ENCODE results near the gene CDHR1.

CDHR1 gene

DNA sequence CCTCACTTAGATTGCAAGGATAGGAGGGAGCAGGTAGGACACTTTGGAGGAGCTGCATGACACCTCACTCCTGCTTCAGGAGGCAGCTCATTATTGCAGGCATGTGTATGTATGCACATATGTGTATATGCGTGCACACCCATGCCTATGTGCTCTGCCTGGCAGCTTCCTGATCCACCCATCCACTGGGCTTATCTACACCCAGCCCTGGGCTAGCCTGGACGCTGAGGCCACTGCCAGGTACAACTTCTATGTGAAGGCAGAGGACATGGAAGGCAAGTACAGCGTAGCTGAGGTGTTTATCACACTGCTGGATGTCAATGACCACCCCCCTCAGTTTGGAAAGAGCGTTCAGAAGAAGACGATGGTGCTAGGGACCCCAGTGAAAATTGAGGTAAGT lies 17.7 kb downstream of the CDHR1 start:
- TF ChIP-seq, protein P1, sequence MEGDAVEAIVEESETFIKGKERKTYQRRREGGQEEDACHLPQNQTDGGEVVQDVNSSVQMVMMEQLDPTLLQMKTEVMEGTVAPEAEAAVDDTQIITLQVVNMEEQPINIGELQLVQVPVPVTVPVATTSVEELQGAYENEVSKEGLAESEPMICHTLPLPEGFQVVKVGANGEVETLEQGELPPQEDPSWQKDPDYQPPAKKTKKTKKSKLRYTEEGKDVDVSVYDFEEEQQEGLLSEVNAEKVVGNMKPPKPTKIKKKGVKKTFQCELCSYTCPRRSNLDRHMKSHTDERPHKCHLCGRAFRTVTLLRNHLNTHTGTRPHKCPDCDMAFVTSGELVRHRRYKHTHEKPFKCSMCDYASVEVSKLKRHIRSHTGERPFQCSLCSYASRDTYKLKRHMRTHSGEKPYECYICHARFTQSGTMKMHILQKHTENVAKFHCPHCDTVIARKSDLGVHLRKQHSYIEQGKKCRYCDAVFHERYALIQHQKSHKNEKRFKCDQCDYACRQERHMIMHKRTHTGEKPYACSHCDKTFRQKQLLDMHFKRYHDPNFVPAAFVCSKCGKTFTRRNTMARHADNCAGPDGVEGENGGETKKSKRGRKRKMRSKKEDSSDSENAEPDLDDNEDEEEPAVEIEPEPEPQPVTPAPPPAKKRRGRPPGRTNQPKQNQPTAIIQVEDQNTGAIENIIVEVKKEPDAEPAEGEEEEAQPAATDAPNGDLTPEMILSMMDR (conservative IDR thresholded peaks at IDR 0.05; ENCODE audit: control insufficient read depth, insufficient read depth, low read depth, low read length): no peak
- no peak overlapping the region for H3K4me3 ChIP-seq (ENCODE audit: control insufficient read depth, low read depth, low read length)

DNA sequence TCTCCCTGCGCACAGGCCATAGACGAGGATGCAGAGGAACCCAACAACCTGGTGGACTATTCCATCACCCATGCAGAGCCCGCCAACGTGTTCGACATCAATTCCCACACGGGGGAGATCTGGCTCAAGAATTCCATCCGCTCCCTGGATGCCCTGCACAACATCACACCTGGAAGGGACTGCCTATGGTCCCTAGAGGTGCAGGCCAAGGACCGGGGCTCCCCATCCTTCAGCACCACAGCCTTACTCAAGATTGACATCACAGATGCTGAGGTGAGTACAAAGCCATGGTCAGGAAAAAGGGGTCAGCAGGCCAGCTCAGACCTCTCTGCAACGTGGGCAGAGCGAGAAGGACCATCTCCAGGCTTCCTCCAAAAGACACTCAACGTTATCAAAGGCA lies 18.7 kb downstream of the CDHR1 start:
- TF ChIP-seq, protein P1 (conservative IDR thresholded peaks at IDR 0.05; ENCODE audit: control insufficient read depth, insufficient read depth, low read depth, low read length): no peak
- H3K4me3 ChIP-seq (ENCODE audit: control insufficient read depth, low read depth, low read length): no peak overlapping the region
- no peak for DNase-seq (ENCODE audit: low read depth)

More for the DNA sequence above, 17.7 kb downstream of the CDHR1 start:
- no peak for DNase-seq (ENCODE audit: low read depth)

DNA sequence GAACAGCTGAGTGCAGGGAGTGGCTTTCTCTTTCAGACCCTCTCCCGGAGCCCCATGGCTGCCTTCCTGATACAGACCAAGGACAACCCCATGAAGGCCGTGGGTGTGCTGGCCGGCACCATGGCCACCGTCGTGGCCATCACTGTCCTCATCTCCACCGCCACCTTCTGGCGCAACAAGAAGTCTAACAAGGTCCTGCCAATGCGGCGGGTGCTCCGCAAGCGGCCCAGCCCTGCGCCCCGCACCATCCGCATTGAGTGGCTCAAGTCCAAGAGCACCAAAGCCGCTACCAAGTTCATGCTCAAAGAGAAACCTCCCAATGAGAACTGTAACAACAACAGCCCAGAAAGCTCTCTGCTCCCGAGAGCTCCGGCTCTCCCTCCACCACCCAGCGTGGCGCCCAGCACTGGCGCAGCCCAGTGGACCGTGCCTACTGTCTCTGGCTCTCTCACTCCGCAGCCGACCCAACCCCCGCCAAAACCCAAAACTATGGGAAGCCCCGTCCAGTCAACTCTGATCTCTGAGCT lies 19.8 kb downstream of the CDHR1 start:
- TF ChIP-seq, protein P1 (conservative IDR thresholded peaks at IDR 0.05; ENCODE audit: control insufficient read depth, insufficient read depth, low read depth, low read length): no peak
- no peak for DNase-seq (ENCODE audit: low read depth)
- H3K4me3 ChIP-seq (ENCODE audit: control insufficient read depth, low read depth, low read length): no peak overlapping the region

DNA sequence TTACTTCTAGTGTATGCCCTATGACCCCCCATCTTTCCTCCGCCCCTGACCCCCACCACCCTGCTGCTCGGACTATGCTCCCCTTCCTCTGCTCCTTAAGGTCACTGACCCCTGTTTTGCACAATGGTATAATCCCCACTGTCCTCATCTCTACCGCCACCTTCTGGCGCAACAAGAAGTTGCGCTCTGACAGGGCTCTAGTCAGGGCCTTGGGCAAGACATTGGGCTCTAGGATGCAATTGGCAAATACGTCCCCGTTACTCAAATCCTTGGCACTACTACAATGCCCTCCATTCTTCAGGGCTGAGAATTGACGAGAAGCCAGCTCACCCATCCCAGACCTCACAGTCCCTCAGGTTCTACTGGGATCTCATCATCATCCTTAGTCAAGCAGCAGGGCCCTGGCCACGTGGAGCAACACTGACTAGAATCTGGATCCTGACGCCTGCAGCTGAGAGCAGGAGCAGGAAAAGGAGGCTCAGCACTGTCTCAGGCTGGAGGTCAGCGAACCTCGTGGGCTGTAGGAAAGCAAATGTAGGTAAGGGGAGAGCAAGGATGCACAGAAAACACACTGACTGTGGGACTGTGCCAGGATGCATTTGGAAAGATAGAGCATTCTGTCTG lies 20.4 kb downstream of the CDHR1 start:
- H3K4me3 ChIP-seq (ENCODE audit: control insufficient read depth, low read depth, low read length): no peak overlapping the region
- TF ChIP-seq, protein P1 (conservative IDR thresholded peaks at IDR 0.05; ENCODE audit: control insufficient read depth, insufficient read depth, low read depth, low read length): peak; percentile 48
- no peak for DNase-seq (ENCODE audit: low read depth)

DNA sequence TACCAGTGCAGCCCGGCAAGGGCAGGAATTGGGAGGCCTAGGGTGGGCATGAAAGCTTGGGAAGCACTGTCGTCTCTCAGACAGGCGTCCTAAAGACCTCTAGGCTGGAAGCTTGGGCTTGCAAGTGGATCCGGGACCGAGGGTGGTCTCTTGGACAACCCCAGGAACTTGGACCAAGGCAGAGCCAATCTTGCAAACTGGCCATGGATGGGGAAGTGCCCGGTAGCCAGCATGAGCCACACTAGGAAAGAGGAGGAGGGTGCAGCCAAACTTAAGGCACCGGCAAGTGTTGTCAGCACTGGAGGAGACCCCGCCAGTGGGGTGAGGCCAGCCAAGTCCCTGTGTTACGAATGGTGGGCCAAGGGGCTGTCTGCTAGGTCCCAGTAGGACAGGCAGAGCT lies 22.5 kb downstream of the CDHR1 start:
- TF ChIP-seq, protein P1 (conservative IDR thresholded peaks at IDR 0.05; ENCODE audit: control insufficient read depth, insufficient read depth, low read depth, low read length): no peak
- DNase-seq (ENCODE audit: low read depth): no peak

DNA sequence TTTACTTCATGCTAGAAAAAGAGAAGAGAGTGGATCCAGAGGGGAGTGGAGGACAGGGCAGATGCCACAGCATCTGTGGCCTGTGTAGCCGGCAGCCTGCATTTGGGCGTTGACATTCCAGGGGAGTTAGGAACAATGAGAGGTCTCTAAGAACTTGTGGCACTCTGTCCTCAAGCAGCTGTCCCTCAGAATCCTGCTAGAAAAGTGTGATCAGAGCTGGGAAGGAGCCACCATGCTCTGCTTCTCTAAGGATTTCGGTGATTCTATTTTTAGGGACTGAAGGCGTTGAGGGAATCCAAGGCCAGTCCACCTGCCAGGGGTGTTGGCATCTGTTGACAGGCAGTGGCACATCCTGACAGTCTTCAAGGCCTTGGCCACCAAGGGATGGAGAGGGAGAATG lies 23.4 kb downstream of the CDHR1 start:
- H3K4me3 ChIP-seq (ENCODE audit: control insufficient read depth, low read depth, low read length): no peak overlapping the region
- no peak for DNase-seq (ENCODE audit: low read depth)
- TF ChIP-seq, protein P1 (conservative IDR thresholded peaks at IDR 0.05; ENCODE audit: control insufficient read depth, insufficient read depth, low read depth, low read length): no peak

More for the DNA sequence above, 22.5 kb downstream of the CDHR1 start:
- no peak overlapping the region for H3K4me3 ChIP-seq (ENCODE audit: control insufficient read depth, low read depth, low read length)
